GM18909 (cell line): ENCODE results near the gene USF2.
"Not testable (repeated sequence)": the region's sequence is repeated elsewhere in the genome, so short reads cannot be mapped to it uniquely, and the experiment has no call there.

Experiments
- ATAC-seq: cut with Tn5 transposase; IDR thresholded peaks from one replicate; pipeline ENCODE4 v1.9.1; 2021; ENCODE audit warnings: mild to moderate bottlenecking; ENCODE audit not compliant: unreplicated experiment, poor library complexity

USF2 gene

GRCh38 chr19:35279985-35280821 is 11.4 kb downstream of the USF2 start:
- no peak for ATAC-seq

DNA sequence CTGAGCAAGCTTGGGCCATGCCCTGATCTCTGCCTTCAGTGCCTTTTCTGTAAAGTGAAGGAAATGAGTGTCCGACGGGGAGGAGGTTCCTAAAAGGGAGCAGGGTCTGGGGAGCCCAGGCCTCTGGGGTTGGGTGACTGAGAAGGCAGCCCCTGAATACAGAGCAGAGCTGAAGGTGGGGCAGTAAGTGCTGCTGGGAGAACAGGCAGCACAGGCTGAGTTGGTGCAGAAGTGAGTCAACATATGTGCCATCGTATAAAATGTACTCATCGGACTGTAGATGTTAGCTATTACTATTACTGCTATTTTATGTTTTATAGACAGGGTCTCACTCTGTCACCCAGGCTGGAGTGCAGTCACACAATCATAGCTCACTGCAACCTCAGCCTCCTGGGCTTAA is 12.5 kb downstream of the USF2 start:
- no peak for ATAC-seq

DNA sequence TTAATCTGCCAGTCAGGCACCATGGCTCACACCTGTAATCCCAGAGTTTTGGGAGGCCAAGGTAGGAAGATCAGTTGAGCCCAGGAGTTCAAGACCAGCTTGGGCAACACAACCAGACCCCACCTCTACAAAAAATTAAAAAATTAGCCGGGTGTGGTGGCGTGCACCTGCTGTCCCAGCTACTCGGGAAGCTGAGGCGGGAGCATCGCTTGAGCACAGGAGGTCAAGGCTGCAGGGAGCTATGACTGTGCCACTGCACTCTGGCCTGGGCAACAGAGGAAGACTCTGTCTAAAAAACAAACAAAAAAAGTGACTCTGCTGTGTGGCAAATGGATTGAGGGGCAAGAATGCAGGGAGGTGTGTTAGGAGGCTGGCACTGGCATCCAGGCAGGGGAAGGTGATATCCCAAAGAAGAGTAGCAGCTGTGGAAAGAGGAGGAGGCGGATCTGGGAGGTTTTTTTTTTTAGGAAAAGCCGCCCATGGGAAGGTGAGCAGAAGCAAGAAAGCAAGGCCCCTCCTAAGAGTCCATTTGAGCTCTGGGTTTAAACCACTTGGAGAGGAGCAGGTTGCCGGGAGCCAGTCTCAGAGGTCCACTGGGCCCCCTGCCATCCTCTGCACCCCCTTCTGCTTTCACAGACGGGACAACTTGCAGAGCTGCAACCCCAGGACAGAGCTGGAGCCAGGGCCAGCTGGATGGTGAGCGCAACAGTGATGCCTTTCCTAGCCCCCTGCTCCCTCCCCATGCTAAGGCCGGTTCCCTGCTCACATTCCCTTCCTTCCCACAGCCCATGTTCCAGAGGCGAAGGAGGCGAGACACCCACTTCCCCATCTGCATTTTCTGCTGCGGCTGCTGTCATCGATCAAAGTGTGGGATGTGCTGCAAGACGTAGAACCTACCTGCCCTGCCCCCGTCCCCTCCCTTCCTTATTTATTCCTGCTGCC is 15.7 kb downstream of the USF2 start:
- no peak for ATAC-seq

DNA sequence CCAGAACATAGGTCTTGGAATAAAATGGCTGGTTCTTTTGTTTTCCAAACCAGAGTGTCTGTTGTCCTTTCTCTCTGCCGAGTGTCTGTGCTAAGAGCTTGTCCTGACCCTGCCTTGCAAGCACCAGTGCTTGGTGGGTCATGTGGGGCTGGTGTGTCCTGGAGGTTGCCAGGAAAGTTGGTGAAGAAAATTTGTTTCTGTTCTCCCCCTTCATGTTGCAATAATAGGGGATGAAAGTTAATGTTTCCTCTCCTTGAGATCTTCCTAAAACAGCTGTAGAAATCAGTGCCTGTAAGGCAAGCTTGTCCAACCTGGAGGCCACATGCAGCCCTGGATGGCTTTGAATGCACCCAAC is 16.3 kb downstream of the USF2 start:
- no peak for ATAC-seq

GRCh38 chr19:35285465-35285864 is 16.7 kb downstream of the USF2 start:
- ATAC-seq, result not testable (repeated sequence)

DNA sequence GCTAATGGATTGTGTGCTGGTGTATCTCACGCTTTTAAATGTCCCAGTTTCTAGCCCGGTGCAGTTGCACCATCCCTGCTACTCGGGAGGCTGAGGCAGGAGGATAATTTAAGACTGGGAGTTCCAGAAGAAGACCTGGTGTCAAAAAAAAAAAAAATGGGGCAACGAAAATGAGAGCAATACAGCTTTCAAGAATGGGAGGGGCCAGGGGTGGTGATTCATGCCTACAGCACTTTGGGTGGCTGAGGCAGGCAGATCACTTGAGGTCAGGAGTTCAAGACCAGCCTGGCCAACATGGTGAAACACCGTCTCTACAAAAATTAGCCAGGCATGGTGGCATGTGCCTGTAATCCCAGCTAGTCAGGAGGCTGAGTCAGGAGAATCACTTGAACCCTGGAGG is 17.3 kb downstream of the USF2 start:
- not testable (repeated sequence) for ATAC-seq

- ATAC-seq, result no peak
Measured at GRCh38 chr19:35287713-35288112, 19.0 kb downstream of the USF2 start.

DNA sequence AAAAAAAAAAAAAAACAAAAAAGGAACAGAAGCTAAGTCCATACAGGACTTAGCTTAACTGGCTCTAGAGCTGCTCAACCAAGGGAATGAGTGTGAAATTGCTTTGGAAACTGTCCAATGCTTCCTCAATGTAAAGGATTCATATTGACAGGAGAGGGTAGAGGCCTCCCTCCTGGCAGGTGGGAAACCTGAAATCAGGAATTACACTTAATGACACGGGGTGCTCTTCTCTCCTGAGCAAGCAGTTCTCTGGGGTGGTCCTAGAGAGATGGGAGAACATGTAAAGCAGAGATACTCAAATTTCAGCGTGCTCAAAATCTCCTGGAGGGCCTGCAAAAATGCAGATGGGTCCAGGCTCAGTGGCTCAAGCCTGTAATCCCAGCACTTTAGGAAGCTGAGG is 19.6 kb downstream of the USF2 start:
- ATAC-seq, result no peak

DNA sequence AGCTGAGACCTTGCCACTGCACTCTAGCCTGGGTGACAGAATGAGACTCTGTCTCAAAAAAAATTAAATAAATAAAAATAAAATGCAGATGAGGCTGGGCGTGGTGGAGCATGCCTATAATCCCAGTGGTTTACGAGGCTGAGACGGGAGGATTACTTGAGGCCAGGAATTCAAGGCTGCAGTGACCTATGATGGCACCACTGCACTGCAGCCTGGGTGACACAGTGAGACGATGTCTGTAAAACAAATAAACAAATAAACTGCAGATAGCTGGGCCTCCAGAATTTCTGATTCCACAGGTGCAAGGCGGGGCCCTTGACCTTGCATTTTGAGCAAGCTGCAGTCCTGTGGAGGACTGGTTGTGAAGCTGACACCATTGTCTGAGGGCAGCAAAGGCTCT is 20.1 kb downstream of the USF2 start:
- no peak for ATAC-seq

DNA sequence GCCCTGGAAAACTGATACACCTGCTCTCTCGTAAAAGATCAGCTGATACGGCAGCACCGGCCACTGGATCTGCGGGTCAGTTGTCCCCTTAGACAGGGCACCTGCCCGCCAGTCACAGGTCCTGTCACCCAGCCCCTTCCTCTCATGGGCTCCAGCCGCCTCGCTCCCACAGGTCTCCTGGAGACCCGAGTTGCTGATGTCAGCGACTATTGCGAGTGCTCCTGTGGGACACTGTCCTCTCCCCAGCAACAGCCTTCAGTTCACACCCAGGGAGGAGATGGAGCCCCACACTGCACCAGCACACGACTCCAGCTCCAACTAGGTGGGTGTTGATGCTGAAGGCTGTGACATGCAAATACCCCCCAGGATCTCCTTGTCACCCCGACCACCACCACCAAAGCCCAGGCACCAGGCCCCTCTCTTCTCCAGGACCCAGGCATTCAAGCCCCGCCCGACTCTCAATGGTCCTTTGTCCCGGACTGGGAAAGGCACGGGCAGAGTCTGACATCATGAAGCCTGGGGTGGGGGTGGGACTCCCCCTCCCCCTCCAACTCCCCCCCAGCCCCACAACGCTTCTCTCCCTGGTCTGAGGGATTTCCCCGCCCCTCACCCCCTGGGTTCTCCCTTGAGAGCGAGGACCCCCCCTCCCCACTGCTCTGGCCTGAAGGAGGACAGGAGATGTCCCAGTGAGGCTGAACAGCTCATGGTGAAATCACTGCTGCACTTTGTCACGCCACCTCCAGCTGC is 21.8 kb downstream of the USF2 start:
- ATAC-seq, result no peak

DNA sequence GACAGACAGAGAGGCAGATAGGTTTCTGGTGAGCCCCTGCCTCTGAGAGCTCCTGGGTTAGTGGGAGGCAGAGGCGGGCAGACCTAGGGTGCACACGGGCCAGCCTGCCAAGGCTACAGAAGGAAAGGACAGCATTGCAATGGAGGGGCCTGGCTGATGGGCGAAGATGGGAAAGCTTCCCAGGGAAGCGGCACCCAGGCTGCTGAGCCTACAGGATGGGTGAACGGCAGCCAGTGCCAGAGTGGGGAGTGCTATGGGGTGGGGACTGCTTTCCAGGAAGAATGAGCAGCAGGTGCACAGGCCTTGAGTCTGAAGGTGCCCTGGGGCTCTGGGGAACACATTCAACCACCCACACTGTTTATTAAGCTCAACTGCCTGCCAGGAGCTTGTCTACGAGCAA is 22.5 kb downstream of the USF2 start:
- no peak for ATAC-seq

DNA sequence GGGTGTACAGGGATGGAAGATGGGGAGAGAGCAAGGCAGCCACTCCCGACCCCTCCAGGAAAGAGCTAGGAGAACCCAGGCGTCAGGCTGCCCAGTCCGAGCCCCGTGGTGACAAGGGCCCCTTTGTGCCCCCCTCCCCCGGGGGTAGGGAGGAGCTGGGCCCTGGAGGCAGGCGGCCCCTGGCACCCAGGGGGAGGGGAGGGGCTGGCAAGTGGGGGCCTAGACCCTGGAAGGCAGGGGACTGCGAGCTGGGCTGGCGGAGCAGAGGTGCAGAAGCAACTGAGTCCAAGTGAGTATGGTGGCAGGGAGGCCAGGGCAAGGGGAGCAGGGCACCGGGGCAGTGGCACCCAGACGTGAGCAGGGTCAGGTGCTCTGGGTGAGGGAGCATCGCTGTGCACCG is 23.2 kb downstream of the USF2 start, which contains the start of gene MAG:
Gene MAG, plus strand, starts transcription at position 246 of the 400 bp plus-strand sequence. CDS start 3,248 bp downstream, outside the sequence.
- ATAC-seq, result no peak

DNA sequence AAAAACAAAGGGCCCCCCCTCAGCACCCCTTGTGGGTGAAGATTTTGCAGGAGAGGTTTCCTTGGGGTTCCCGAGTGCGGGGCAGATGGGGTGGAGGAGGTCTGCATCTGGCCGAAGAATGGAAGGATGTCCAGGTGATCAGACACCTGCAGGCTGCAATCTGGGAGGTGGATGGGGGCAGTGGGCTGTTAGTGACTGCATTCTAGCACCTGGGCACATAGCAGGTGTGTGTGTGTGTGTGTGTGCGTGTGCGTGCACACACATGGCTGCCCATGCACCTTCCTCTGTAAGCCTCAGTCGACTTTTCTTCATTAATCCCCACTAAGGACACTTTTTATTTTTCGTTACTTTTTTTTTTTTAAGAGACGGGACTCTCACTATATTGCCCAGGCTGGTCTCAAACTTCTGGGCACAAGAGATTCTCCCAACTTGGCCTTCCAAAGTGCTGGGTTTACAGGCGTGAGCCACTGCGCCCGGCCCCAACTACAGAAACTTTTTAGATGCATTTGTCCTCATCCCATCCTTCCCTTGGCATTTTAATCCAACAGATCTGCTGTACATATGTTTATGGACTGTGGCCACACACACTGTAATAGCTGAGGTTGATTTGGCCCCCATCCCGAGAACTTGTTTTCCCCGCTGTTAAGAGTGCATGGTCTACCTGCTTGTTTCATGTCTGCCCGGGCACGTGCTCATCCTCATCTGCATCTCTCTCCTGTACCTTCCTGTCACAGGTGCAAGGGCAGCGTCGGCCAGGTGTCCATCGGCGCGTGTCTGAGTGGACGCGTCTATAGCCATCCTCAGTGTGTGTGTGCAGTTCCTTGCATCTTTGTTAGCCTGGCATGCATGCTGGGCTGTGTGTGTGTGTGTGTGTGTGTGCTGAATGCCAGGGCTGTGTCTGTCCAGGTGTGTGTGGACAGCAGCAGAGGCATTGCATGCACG is 23.9 kb downstream of the USF2 start:
- ATAC-seq, result no peak

GRCh38 chr19:35293363-35293739 is 24.6 kb downstream of the USF2 start:
- no peak for ATAC-seq

DNA sequence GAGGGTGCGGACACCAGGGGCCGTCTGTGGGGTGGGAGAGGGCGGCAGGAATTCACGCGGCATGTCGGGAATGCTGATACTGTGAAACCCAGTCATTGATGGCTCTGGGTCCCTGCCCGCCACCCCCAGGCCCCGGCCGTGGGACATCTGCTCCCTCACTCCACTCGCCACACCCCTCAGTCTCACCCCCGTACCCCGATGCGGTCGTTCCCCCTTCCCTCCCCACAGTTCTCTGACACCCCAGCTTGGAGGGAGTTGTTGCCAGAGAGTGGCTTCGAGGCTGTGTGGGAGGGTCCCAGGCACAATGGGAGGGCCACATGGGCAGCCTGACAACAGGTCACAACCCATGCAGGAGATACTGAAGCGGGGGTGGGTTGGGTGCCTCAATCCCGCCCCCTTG is 25.0 kb downstream of the USF2 start:
- ATAC-seq, result no peak

DNA sequence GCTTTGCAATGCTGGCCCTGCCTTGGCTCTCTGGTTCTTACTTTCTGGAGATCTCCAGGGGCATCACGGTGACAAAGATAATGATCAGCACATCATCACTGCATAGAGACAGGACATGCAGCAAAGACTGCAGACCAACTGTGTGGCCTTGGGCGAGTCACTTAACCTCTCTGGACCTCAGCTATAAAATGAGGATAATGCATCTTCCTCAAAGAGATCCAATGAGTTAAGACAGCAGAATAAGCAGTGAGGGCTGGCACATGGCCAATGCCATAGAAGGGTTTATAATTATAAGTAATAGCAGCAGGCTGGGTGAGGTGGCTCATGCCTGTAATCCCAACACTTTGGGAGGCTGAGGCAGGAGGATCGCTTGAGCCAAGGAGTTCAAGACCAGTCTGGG is 25.6 kb downstream of the USF2 start:
- no peak for ATAC-seq

GRCh38 chr19:35294859-35295791 is 26.4 kb downstream of the USF2 start:
- no peak for ATAC-seq

GRCh38 chr19:35295792-35296462 is 27.2 kb downstream of the USF2 start:
- no peak for ATAC-seq
